CMK (cell line): Measurements from ENCODE around the gene CPVL.

Experiments used
- DNase-seq: peaks from one replicate; pipeline ENCODE4 v3.0.0-alpha.2; 2010; ENCODE audit warnings: low read depth

Gene CPVL

DNA sequence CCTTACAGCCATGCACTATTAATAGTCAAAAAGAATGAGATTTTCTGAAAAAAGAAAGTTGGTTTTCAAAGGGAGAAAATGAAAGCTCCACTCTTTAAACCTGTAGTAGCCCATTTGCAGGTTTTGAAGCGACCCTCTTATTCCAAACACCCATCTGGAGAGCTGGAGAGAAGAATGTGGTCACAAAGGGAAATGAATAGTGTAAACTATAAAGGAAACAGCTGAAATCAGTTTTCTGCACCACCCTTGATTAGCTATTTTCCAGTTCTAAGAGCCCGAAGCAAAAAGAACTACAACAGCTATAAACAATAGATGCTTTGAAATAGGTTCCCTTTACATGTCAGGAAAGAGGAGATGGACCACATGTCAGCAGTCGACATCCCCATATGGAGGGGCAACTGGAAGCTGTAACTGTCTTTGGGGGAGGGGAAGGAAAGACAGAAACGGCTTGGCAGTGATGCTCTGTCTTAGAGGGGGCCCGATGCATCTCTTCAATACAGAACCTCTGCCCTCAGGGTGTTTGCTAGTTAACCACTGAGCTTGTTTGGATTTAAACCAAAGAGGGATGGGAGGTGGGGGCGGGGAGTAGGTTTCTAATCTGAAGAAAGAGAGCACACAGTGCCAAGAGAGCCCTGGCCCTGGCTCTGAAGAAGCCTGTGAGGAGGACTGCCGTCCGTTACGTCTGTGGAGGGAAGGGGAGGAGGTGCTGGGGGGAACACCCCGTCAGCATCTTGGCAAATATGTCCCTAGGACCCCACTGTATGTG, 55.3 kb downstream of the CPVL start:
- DNase-seq = no peak

GRCh38 chr7:29090151-29090805, 56.1 kb downstream of the CPVL start:
- DNase-seq = no peak

GRCh38 chr7:29087840-29088170, 58.5 kb downstream of the CPVL start:
- DNase-seq = no peak

DNA sequence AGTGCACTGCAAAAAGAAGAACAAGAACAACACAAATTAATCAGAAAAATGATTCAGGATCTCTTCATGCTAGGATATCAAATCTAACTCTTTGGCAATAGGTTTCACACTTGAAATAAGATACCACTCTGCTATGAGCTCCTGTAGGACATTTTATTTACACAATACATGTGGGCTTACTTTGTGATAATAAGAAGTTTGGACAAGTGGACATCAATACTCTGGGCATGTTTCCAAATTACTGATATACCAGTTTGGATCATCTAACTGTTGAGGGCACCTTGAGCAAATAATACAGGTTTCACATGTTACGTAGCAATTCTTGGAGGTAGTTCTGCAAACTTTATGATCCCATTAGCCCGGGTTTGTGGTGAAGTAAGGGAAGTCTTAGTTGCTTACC, 59.8 kb downstream of the CPVL start:
- no peak for DNase-seq

DNA sequence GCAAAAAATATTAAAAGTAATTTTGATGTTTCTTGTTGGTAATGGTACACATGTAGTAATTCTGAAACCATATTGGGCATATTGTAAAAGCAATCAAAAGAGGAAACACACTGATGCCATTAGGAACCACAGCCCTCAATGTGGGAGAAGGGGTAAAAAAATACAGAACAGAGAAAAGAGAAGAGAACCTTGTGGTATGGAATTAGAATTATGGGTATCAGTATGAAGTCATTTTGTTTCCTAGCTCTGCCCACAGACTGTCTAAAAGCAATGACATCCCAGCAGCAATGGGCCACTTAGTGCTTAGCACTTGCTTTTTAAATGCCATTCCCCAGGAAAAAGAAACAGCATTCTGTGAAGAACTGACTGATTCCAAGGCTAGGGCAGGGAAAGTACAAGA, 61.5 kb downstream of the CPVL start:
- DNase-seq = no peak

DNA sequence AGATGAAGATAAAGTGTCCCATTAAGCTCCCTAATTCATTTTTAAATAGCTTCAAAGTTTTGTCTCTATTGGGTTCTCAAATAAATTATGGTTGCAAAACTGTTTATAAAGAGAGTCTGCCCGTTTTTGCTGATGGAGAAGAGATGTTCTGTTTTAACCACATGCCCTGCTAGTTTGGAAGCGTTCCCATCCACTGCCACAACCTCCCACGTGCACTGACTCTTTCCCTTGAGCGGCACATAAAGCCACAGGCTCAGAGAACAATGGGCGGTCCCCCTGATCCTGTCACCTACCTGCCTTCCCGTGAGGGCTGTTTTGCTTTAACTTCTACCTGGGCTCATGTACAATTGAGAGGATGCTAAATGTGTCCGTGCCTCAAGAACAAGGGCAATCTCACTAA, 65.5 kb downstream of the CPVL start:
- DNase-seq = no peak

GRCh38 chr7:29078311-29079260, 67.8 kb downstream of the CPVL start:
- no peak for DNase-seq

GRCh38 chr7:29077854-29078253, 68.5 kb downstream of the CPVL start:
- DNase-seq = no peak

- no peak for DNase-seq
These were observed 69.2 kb downstream of the CPVL start for GRCh38 chr7:29077176-29077575.

DNA sequence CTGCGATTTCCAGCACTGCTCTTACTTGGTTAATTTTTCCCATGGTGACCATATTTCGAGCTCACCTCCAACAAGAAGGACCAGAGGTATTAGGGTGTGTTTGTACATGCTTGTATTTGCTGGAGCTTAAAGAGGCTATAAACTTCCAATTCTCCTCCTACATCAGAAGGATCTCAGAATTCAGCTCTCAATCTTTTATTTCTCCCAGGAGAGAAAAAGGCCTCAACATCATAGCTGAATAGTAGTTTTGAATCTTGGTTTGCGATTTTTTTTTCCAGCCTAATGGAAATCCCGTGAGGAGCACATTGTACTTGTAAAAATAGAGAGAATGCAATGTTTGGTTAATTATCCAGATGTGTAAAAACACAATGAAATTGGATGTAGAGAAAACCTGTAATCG, 69.7 kb downstream of the CPVL start:
- no peak for DNase-seq

DNA sequence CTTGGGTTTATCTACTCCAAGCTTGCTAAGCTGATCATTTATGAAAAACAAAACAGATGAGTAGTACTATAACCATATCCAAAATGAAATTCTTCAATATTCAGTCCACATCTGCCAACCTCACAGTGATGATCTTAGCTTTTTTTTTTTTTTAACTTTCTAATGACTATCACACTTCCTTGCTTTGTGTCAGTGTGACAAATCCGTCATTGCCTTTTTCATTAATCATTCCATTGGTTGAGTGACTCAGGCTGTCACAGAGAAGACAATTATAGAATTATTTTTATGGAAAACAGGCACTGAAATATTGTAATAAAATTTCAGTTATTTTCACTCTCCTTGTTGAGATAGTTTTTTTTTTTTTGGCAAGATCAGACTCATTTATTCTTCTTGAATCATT, 70.7 kb downstream of the CPVL start:
- DNase-seq = no peak

- DNase-seq = no peak
These were observed 75.0 kb downstream of the CPVL start for GRCh38 chr7:29071203-29071874.

DNA sequence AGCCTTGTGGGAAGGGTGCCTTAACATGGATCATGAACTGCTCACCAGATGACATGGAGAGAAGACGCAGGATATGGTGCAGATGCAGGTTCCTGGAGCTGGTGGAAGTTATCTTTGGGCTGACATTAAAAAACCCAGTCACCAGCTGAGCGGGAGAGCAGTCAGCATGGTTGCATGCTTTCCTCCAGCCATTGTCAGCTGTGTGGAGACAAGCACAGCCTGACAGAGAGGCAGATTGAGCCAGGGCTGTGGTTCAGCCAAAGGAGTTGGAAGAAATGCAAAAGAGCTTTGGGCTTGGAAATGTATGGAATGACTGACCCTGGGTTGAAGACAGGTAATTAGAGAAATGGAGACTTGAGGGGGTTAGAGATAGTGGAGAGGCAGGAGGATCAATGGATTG, 79.7 kb downstream of the CPVL start:
- DNase-seq = no peak

DNA sequence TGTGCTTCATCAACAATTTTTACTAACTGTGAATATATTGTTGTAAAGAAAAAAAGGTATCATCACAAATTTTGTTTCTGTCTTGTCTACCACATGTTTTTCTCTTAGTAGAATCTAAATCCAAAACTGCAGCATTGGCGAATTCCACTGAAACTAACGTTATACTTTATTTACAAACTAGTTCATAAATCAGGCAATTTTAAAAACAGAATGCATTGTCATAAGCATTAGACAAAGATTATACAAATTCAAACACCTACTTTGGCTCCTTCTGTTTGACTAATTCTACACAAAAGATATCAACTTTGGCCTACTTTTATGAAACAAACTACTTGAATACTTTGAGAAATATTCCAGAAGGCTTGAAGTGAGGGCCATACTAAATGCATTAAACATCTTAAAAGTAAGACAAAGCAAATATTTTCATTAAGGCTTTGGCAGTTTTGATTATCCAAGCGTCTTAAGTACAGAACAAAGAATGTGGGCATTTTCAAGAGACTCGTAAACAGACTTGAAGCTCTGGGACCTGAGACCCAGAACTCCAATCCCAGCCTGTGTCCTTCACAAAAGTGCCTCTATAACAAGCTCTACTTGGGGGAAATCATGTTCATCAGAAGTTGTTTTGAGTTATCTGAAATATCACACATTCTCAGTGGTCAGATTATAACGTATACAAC, 81.0 kb downstream of the CPVL start:
- DNase-seq = no peak

DNA sequence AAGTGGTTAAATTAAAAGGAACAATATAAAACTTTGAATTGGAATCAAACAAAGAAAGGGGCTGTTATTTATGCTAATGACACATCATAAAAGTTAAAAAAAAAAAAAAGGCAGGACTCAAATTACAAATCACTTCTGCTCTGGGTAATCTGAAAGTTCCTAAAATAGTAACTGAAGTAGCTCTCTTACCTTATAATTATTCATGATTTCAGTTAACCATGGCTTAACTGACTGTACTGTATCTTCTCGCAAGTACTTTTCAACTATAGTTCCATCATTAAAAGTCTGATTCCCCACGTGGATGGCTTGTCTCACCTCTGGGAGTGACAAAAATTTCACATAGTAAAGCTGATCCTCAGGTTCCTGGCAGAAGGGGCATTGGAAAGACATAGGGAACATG, 82.5 kb downstream of the CPVL start:
- DNase-seq = no peak

DNA sequence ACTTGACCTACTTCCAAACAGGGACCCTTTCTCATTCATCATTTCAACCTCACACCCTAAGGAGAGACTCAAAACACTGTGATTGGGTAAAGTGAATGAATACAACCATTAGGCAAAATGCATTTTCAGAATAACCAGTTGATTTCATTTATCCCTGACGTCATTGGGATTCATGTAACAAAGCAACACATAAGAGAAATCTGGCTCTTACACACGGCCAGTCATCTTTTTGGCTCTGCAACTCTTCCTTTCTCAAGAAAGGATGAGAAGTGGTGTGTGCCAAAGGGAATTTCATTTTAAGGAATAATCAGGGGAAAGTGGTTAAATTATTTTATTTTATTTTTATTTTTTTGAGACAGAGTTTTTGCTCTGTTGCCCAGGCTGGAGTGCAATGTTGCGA, 83.1 kb downstream of the CPVL start:
- DNase-seq = no peak

DNA sequence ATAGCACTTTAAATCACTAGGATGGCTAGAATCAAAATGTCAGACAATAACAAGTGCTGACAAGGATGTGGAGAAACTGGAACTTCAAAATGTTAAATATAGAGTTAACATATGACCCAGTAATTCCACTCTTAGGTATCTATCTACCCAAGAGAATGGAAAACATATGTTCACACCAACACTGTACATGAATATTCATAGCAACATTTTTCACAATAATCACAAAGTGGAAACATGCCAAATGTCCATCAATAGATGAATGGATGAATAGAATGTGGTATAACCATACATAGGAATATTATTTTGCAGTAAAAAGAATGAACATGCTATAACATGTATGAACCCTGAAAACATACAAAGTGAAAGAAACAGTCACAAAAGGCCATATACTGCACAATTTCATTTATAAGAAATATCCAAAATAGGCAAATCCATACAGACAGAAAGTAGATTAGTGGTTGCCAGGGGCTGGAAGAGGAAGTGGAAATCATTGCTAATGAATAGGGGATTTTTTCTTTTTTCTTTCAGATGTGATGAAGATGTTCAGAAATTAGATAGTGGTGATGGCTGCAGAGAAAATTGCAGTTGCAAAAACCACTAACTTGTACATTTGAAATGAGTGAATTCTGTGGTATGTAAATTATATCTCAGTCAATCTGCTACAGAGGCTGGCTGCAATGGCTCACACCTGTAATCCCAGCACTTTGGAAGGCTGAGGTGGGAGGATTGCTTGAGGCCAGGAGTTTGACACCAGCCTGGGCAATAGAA, 93.0 kb downstream of the CPVL start:
- no peak for DNase-seq

- no peak for DNase-seq
These were observed 99.4 kb downstream of the CPVL start for GRCh38 chr7:29046978-29047377.

DNA sequence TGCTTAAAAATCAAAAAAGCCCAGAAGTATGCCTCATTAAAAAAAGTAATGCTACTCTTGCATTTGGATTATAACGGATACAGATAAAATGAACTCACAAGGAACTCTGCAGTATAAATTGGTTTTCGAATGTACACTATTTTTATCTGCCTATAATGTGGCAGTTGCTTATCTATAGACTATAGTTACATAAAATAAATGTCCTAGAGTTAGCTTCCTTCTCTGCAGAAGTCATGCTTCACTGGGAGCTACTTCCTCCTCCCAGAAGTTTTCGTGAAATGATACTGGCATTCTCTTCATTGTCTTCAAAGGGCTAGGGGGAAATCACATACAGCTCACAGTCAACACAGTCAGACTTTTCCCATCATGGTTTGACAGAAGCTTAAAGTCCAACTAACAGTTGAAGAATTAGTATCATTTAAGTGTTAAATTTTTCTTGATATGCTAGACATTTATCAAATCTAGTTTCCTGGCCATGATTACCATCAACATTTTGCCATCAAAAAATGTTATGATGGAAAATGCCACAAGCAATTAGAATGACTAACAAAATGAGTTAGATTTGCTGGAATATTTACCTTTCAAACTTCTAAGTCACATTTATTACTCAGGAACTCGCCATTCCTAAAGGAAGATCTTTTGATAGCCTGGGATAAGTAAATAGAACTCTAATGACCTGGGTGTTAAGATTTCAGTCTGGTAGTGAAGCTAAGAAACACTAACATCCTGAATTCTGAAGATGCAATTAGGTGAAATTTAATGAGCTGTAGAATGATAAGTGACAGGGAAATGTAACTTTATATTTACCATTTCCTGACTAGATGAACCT, 100.9 kb downstream of the CPVL start:
- no peak for DNase-seq

- DNase-seq = no peak
These were observed 101.8 kb downstream of the CPVL start for GRCh38 chr7:29044554-29044953.
